HEK293T (cell line): Measurements from ENCODE around the gene RARG.

Experiments
- ELF4 ChIP-seq: fragments of 450-650 bp; IDR thresholded peaks from 2 replicates; pipeline ENCODE4 v1.6.1; 2017; ENCODE audit warnings: antibody characterized with exemption
- FOXM1 ChIP-seq: fragments of 450-650 bp; IDR thresholded peaks from 2 replicates; pipeline ENCODE4 v1.6.1; 2017; ENCODE audit warnings: mild to moderate bottlenecking, borderline replicate concordance
- TARDBP ChIP-seq: fragments of 450-650 bp; IDR thresholded peaks from 2 replicates; pipeline ENCODE4 v1.6.1; 2016
- ZNF384 ChIP-seq: fragments of 450-650 bp; IDR thresholded peaks from 2 replicates; pipeline ENCODE4 v1.6.1; 2016

GRCh38 chr12:53190108-53190729 lies 41.8 kb downstream of the RARG start:
- no peak for TF ChIP-seq TARDBP
- no peak for TF ChIP-seq ZNF384
- no peak for TF ChIP-seq ELF4
- no peak for TF ChIP-seq FOXM1
